BE2C (cell line): Measurements from ENCODE around the gene CCNI2.

Experiments used
- DNase-seq: peaks from one replicate; pipeline ENCODE4 v3.0.0-alpha.2; 2020
- H3K27me3 ChIP-seq: fragments of 250-450 bp; sonication (Bioruptor Pico); 2 replicates; pipeline ENCODE4 v1.5.1; 2020; ENCODE audit warnings: mild to moderate bottlenecking
- H3K36me3 ChIP-seq: fragments of 250-450 bp; sonication (Bioruptor Pico); 2 replicates; pipeline ENCODE4 v1.5.1; 2020; ENCODE audit warnings: mild to moderate bottlenecking
- H3K4me1 ChIP-seq: fragments of 250-450 bp; sonication (Bioruptor Pico); 2 replicates; pipeline ENCODE4 v1.5.1; 2020
- H3K4me3 ChIP-seq: 2 replicates; pipeline ENCODE4 v1.5.1; 2011; ENCODE audit warnings: low read depth, low read length
- H3K9me3 ChIP-seq: fragments of 250-450 bp; sonication (Bioruptor Pico); 2 replicates; pipeline ENCODE4 v1.5.1; 2020
- TF ChIP-seq, protein P1 (sequence below): IDR thresholded peaks from 2 replicates; pipeline ENCODE4 v1.5.1; 2012; ENCODE audit warnings: mild to moderate bottlenecking, low read depth, low read length

Gene CCNI2

DNA sequence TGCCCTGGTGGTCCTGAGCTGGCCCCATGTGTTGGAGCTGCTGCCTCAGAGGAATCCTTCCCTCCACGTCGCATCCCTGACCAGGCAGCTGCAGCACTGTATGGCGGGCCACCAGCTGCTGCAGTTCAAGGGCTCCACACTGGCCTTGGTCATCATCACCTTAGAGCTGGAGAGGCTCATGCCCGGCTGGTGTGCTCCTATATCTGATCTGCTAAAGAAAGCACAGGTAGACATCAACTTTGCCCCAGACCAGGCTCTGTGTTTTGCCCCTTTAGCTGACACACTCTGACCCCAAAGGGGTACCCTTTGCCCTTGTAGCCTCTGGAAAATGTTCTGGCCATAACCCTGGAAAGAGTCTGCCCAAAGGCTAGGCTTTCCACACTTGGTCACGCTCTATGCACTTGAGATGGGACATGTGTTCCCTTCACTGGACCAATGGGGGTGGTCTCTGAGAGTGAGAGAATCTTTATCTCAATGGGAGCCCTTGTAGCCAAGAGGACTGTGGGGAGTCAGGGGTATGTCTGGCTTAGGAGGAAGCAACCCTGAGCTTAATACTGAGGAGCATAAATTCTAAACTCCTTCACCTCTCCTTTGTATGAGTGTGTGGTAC, 4.8 kb downstream of the CCNI2 start:
- Histone ChIP-seq H3K4me1 (no peaks in the 10 kb centered on the region), H3K4me3 (no peak overlapping the region), H3K9me3 (no peaks in the 10 kb centered on the region), H3K36me3 (no peaks in the 10 kb centered on the region), H3K27me3 (no peaks in the 10 kb centered on the region)
- DNase-seq, result no peak
- TF ChIP-seq, protein P1, sequence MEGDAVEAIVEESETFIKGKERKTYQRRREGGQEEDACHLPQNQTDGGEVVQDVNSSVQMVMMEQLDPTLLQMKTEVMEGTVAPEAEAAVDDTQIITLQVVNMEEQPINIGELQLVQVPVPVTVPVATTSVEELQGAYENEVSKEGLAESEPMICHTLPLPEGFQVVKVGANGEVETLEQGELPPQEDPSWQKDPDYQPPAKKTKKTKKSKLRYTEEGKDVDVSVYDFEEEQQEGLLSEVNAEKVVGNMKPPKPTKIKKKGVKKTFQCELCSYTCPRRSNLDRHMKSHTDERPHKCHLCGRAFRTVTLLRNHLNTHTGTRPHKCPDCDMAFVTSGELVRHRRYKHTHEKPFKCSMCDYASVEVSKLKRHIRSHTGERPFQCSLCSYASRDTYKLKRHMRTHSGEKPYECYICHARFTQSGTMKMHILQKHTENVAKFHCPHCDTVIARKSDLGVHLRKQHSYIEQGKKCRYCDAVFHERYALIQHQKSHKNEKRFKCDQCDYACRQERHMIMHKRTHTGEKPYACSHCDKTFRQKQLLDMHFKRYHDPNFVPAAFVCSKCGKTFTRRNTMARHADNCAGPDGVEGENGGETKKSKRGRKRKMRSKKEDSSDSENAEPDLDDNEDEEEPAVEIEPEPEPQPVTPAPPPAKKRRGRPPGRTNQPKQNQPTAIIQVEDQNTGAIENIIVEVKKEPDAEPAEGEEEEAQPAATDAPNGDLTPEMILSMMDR, result no peak

DNA sequence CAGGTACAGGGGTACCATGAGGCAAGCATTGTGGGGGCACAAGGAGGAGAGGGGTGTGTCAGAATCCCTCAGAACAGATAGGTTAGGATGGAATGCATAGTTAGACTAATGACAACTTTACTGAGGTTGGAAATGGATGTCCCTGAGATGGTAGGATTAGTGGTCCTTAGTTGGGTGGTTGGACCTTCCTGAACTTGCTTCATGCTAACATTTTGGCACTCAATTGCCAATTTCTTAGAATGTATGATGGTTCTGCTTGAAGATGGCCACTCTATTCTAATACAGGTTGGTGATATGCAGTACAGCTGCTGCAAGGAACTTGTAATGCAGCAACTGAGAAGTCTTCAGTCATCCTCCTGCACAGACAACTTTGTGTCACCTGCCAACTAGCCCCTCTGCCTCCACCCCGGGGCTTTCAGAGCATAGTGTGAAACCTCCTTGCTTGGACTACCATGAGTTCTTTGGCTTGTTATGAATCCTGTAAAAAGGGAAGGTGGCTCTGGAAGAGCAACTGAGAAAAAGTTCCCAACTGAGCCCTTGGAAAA, 5.4 kb downstream of the CCNI2 start:
- no peak for DNase-seq
- H3K4me3 ChIP-seq, result no peak overlapping the region
- H3K4me1 ChIP-seq, result no peaks in the 10 kb centered on the region
- no peaks in the 10 kb centered on the region for H3K36me3 ChIP-seq
- no peaks in the 10 kb centered on the region for H3K9me3 ChIP-seq
- TF ChIP-seq, protein P1, result no peak
- H3K27me3 ChIP-seq, result no peaks in the 10 kb centered on the region

DNA sequence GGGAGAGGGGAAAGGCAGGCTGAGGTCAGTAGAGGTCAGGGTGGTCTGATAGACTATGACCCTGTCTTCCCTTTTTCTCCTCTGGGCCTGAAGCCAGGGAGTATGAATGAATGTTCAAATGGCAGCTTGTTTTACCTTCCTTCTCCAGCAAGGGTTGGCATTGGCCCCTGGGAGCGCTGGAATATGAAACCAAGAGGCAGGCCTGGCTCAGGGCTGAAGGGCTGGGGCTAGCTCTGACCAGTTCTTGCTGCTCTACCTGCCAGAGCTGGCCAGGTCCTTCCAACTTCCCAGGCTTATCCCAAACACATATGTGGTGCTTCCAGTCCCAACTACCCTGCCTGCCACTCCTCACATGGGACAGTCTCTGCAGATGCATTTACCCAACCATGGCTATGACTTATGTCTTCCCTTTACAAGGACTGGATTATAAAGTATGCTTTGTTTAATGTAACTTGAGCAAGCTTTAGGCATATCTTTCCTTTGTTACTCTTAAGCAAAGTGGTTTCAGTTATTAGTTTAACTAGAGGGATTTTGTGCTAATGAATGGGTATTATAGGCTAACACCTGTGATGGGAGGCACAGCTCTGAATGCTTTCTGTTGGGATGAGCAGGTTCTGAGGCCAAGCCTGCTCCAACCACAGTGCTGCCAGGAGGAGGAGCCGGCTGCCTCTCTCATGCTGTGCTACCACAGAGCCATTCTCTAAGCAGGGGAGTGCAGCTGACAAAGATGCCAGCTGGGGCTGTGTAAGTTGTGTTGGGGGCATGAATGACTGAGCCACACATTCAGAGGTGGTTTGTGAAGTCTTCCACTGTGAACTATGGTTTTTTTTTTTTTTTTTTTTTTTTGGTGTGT, 6.1 kb downstream of the CCNI2 start:
- Histone ChIP-seq H3K4me1 (no peaks in the 10 kb centered on the region), H3K36me3 (peaks cover under 1% of the 10 kb centered on the region; the same call in 1 of the 2 replicates), H3K27me3 (no peaks in the 10 kb centered on the region), H3K4me3 (no peak overlapping the region), H3K9me3 (no peaks in the 10 kb centered on the region)
- DNase-seq, result no peak
- TF ChIP-seq, protein P1, result peak; percentile 41

DNA sequence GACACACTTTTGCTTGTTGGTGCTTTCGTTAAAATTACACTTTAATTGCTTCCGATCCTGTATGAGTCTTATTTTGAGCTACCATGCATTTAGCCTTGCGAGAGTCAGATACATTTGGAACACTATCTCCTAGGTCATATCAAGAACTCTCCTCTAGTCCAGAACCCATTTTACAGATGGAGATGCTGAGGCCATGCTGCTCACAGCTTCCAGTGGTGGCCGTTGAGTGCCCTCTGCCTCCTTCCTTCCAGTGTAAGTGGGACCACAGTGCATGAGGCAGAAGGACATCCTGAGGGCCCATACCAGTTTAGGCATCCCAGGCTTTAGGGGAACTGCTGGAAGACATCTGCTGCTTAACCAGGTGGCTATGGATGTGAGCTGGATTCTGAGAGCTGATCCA, 6.9 kb downstream of the CCNI2 start:
- DNase-seq, result no peak
- TF ChIP-seq, protein P1, result no peak
- no peaks in the 10 kb centered on the region for H3K4me1 ChIP-seq

DNA sequence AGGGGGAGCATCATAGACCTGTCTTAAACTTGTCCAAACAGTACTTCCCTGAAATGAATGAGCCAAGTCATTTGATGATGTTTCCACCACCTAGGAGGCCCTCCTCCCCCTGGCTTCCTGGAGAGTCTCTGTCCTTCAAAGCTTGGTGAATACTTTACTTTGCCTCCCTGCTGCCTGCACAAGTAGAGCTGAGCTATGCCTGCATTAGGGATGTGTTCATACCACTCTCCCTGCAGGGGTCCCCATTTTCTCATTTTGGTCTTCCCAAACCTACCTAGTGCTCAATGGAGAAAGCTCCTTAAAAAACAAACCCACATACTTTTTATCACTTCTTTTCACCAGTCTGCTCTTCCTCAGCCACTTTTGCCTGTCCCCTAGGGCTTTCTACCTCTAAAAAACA, 7.7 kb downstream of the CCNI2 start:
- TF ChIP-seq, protein P1, result peak; percentile 60
- Histone ChIP-seq H3K27me3 (no peaks in the 10 kb centered on the region), H3K4me3 (no peak overlapping the region), H3K4me1 (no peaks in the 10 kb centered on the region), H3K9me3 (no peaks in the 10 kb centered on the region), H3K36me3 (peaks cover 3% of the 10 kb centered on the region; the same call in 1 of the 2 replicates)
- DNase-seq, result no peak

More for the DNA sequence above, 6.9 kb downstream of the CCNI2 start:
- no peaks in the 10 kb centered on the region for H3K9me3 ChIP-seq
- no peaks in the 10 kb centered on the region for H3K27me3 ChIP-seq
- peaks cover 3% of the 10 kb centered on the region; the same call in 1 of the 2 replicates for H3K36me3 ChIP-seq
- H3K4me3 ChIP-seq, result no peak overlapping the region
